ENCODE results near the gene PCCA.

DNA sequence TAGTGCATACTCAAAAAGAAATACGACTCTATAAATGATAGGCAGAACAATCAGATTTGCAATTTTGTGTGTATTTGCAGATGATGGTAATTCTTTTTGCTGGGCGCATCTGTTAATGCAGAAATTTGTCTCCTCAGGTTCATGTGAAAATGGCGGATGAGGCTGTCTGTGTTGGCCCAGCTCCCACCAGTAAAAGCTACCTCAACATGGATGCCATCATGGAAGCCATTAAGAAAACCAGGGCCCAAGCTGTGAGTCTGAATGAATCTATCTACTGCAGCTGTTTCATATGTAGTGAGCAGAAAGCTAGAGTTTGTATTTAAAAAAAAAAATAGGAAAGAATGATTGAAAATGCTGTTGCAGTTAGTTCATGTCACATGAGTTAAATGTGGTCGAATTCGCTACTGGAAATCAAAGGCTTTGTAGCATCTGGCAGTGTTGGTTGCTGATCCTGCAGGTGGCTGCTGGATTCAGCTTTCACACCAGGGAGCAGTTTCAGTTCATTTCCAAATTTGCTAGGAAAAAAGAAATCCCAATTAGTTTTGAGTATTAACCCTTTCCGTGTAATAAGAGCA lies 66.0 kb downstream of the PCCA start:
- TF ChIP-seq CTCF (IDR thresholded peaks at IDR 0.05) (no peak), EZH2 (IDR thresholded peaks at IDR 0.05; ENCODE audit: borderline replicate concordance, insufficient read depth, low read depth, low read length, poor library complexity, severe bottlenecking) (no peak)
